ENCODE results near the gene DEDD. TPM values are rescaled to one million over a fixed set of nuclear protein-coding genes. Genes with fewer than 3 reads are reported as not detected.
A peak's percentile ranks its signal among the peaks of the same experiment; 100 is the strongest.

DEDD gene
- total RNA-seq, 1 experiment from 2014 or later, result 33.8 TPM

DNA sequence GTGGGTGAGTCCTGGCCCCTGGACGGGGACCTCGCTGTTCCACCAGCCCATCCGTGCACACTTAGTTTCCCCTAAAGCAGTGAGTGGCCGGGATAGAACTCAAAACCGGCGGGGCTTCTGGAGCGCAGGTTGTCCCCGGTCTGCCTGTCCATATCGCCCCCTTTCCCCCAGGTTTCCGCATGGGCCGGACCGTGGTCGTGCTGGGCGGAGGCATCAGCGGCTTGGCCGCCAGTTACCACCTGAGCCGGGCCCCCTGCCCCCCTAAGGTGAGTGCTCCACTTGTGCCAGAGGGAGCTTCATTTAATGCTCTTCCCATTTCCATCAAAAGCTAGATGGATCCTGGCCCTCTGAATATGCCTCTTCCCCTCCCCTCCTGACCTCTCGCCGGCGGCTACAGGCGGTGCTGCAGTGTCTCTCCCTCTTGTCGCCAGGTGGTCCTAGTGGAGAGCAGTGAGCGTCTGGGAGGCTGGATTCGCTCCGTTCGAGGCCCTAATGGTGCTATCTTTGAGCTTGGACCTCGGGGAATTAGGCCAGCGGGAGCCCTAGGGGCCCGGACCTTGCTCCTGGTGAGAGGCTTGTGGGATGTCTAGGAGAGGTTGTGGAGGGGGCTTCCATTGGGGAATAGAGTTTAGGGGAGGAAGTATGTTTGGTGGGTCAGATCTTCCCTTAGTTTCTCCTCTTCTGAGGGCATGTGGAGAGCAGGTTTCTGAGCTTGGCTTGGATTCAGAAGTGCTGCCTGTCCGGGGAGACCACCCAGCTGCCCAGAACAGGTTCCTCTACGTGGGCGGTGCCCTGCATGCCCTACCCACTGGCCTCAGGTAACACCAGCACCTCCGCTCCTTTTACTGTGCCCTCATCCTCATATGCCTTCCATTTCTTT is 34.4 kb upstream of the DEDD start:
- H3K27me3 Mint-ChIP-seq (ENCODE audit: insufficient read depth, unreplicated experiment), result no peaks in the 10 kb centered on the region
- ChIA-PET POLR2A (interaction anchor here (1.3 to 2.4 kb wide), 5 partner anchors 10 to 35 kb away, joined by 8 to 25 read pairs (median 10); partner anchors contain the start of genes B4GALT3, DEDD, NDUFS2 and UFC1), CTCF (interaction anchor here (1.1 to 2.1 kb wide), 10 partner anchors 10 to 223 kb away, joined by 3 to 22 read pairs (median 4); partner anchors contain the start of genes APOA2, B4GALT3, F11R and SDHC)
- H3K27me3 ChIP-seq (replicated peaks; ENCODE audit: control insufficient read depth, insufficient read depth, low read length), result no peaks in the 10 kb centered on the region
- peak overlapping the region; percentile 88 for H3K4me3 ChIP-seq (ENCODE audit: low read depth, low read length)
- H3K9me3 Mint-ChIP-seq (ENCODE audit: unreplicated experiment), result no peaks in the 10 kb centered on the region
- intact Hi-C loops (cut with micrococcal nuclease; ENCODE audit: unreplicated experiment), result no loop called here
- no peaks in the 10 kb centered on the region for H3K9me3 ChIP-seq
- peak in 1 of 2 experiments; percentile 37 for DNase-seq
- H3K36me3 ChIP-seq (ENCODE audit: control insufficient read depth, insufficient read depth, low read length), result peaks cover 2% of the 10 kb centered on the region
- peaks cover 29% of the 10 kb centered on the region for H3K36me3 Mint-ChIP-seq (ENCODE audit: insufficient read depth, unreplicated experiment)
- peak overlapping the region; percentile 81 for H3K27ac Mint-ChIP-seq (ENCODE audit: unreplicated experiment)
- no peaks in the 10 kb centered on the region for H3K4me1 Mint-ChIP-seq (ENCODE audit: low read depth, unreplicated experiment)
- BruUV-seq (replicated peaks), result TSS peak; percentile 52
- peak overlapping the region; percentile 83 for H3K4me3 Mint-ChIP-seq (ENCODE audit: unreplicated experiment)
- TF ChIP-seq, protein P1, sequence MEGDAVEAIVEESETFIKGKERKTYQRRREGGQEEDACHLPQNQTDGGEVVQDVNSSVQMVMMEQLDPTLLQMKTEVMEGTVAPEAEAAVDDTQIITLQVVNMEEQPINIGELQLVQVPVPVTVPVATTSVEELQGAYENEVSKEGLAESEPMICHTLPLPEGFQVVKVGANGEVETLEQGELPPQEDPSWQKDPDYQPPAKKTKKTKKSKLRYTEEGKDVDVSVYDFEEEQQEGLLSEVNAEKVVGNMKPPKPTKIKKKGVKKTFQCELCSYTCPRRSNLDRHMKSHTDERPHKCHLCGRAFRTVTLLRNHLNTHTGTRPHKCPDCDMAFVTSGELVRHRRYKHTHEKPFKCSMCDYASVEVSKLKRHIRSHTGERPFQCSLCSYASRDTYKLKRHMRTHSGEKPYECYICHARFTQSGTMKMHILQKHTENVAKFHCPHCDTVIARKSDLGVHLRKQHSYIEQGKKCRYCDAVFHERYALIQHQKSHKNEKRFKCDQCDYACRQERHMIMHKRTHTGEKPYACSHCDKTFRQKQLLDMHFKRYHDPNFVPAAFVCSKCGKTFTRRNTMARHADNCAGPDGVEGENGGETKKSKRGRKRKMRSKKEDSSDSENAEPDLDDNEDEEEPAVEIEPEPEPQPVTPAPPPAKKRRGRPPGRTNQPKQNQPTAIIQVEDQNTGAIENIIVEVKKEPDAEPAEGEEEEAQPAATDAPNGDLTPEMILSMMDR (IDR thresholded peaks at IDR 0.05; ENCODE audit: insufficient read depth in 1 of 2, low read depth in 1 of 2, low read length in 1 of 2, severe bottlenecking in 1 of 2, unreplicated experiment in 1 of 2), result no peak
- H3K4me1 ChIP-seq, result peaks cover 3% of the 10 kb centered on the region; the same call in 1 of the 2 replicates

DNA sequence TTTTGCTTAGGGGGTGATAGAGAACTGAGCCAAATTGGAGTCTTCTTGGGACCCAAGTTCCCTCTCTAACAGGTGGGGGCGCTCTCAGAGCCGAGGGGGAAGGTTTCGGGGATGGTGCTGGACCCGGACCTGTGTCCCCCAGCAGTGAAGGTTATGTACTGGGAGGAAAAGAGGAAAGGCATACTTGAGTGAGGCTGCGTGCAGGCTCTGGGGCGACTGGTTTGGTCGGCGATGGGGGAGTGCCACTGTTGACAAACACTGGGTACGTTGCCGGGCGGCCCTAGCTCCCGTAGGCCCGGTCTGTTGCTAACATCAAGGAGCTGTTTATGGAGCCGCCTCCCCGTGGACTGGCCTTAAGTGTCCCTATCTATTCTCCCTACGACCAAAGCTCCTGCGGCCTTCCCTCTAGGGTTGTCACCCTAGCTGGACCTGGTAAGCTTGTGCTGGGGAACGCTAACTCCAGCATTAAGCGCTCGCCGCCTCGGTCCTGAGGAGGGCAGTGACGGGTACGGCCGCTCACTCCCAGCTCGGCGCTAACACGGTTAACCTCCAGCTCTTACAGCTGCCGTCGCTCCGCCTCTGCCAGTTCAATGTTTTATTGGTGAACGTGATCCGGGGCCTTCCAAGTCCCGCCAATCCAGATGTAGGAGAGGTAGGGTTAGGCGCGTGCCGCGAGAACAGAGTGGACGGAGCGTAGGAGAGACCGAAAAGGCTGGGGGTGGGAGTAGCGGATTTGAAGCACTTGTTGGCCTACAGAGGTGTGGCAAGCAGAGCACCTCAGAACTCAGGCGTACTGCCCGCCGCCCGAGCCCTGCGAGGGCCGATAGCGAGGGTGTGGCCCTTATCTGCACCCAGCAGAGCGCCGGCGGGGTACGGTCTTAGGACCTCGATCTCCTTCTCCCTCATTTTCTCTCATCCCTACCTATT is 33.5 kb upstream of the DEDD start, which contains the start of gene PPOX:
Gene PPOX, plus strand, starts transcription at position 685 of the 927 bp plus-strand sequence. CDS start 422 bp downstream, outside the sequence.
- Histone ChIP-seq H3K9me3 (no peaks in the 10 kb centered on the region), H3K36me3 (ENCODE audit: control insufficient read depth, insufficient read depth, low read length) (peaks cover 1% of the 10 kb centered on the region), H3K4me1 (peaks cover 3% of the 10 kb centered on the region; the same call in 1 of the 2 replicates), H3K27me3 (replicated peaks; ENCODE audit: control insufficient read depth, insufficient read depth, low read length) (no peaks in the 10 kb centered on the region), H3K4me3 (ENCODE audit: low read depth, low read length) (peak within 1 kb of the TSS; percentile 88)
- ChIA-PET POLR2A (interaction anchor here (0.5 to 2.4 kb wide), 7 partner anchors 11 to 145 kb away, joined by 3 to 25 read pairs (median 8); partner anchors contain the start of genes B4GALT3, DEDD, F11R and NDUFS2), CTCF (interaction anchor here (0.6 to 2.1 kb wide), 15 partner anchors 9 to 224 kb away, joined by 3 to 22 read pairs (median 4); partner anchors contain the start of genes APOA2, B4GALT3, F11R and NDUFS2)
- H3K27me3 Mint-ChIP-seq (ENCODE audit: insufficient read depth, unreplicated experiment), result no peaks in the 10 kb centered on the region
- H3K9me3 Mint-ChIP-seq (ENCODE audit: unreplicated experiment), result no peaks in the 10 kb centered on the region
- peak; percentile 96 to 98 for DNase-seq
- intact Hi-C loops (cut with micrococcal nuclease; ENCODE audit: unreplicated experiment), result no loop called here
- H3K4me1 Mint-ChIP-seq (ENCODE audit: low read depth, unreplicated experiment), result no peaks in the 10 kb centered on the region
- no TSS peak for BruUV-seq (replicated peaks)
- TF ChIP-seq, protein P1 (IDR thresholded peaks at IDR 0.05; ENCODE audit: insufficient read depth in 1 of 2, low read depth in 1 of 2, low read length in 1 of 2, severe bottlenecking in 1 of 2, unreplicated experiment in 1 of 2), result peak in 1 of 2 experiments; percentile 55
- H3K4me3 Mint-ChIP-seq (ENCODE audit: unreplicated experiment), result peak within 1 kb of the TSS; percentile 83
- peak within 1 kb of the TSS; percentile 81 for H3K27ac Mint-ChIP-seq (ENCODE audit: unreplicated experiment)
- peaks cover 26% of the 10 kb centered on the region for H3K36me3 Mint-ChIP-seq (ENCODE audit: insufficient read depth, unreplicated experiment)

Measured in Caco-2 (cell line).